HPDE6-E6E7 (cell line): ENCODE results near the gene LZTFL1.

Experiments used
- DNase-seq: peaks from one replicate; pipeline ENCODE4 v3.0.0; 2011; ENCODE audit warnings: missing footprints; ENCODE audit errors: extremely low spot score

Gene LZTFL1

GRCh38 chr3:45786801-45787495 lies 55.0 kb downstream of the LZTFL1 start:
- DNase-seq: no peak

GRCh38 chr3:45785605-45786150 lies 56.2 kb downstream of the LZTFL1 start:
- DNase-seq: no peak

- no peak for DNase-seq
These were observed 58.3 kb downstream of the LZTFL1 start for GRCh38 chr3:45783667-45784066.

GRCh38 chr3:45782381-45782780 lies 59.5 kb downstream of the LZTFL1 start:
- no peak for DNase-seq

- no peak for DNase-seq
These were observed 60.1 kb downstream of the LZTFL1 start for GRCh38 chr3:45781841-45782240.

- no peak for DNase-seq
These were observed 60.6 kb downstream of the LZTFL1 start for GRCh38 chr3:45781271-45781670.

GRCh38 chr3:45779746-45780735 lies 61.9 kb downstream of the LZTFL1 start:
- no peak for DNase-seq

GRCh38 chr3:45778761-45779201 lies 63.1 kb downstream of the LZTFL1 start:
- DNase-seq: no peak

GRCh38 chr3:45777746-45778386 lies 64.1 kb downstream of the LZTFL1 start:
- DNase-seq: no peak

GRCh38 chr3:45777111-45777745 lies 64.7 kb downstream of the LZTFL1 start:
- DNase-seq: no peak

- no peak for DNase-seq
These were observed 65.3 kb downstream of the LZTFL1 start for GRCh38 chr3:45776611-45777010.

- no peak for DNase-seq
These were observed 65.7 kb downstream of the LZTFL1 start for GRCh38 chr3:45776301-45776595.

GRCh38 chr3:45775571-45776300 lies 66.2 kb downstream of the LZTFL1 start:
- DNase-seq: no peak

- no peak for DNase-seq
These were observed 67.1 kb downstream of the LZTFL1 start for GRCh38 chr3:45774581-45775521.

- no peak for DNase-seq
These were observed 68.0 kb downstream of the LZTFL1 start for GRCh38 chr3:45773714-45774449.
